OCI-LY1 (cell line): ENCODE data around the gene PRMT9.

Source experiments
- H2AFZ ChIP-seq: fragments of 200-600 bp; sonication (generic), shearing (Covaris generic); 2 replicates; pipeline ENCODE4 v1.6.0; 2014; ENCODE audit warnings: antibody characterized with exemption, mild to moderate bottlenecking, low read length
- H3F3A ChIP-seq: fragments of 200-600 bp; sonication (generic), shearing (Covaris generic); 2 replicates; pipeline ENCODE4 v1.6.0; 2014; ENCODE audit warnings: mild to moderate bottlenecking, antibody characterized with exemption, low read length, moderate library complexity; ENCODE audit not compliant: insufficient read depth
- H3K27ac ChIP-seq: fragments of 200-600 bp; sonication (generic); 2 replicates; pipeline ENCODE4 v1.5.1; 2014; ENCODE audit warnings: low read length, mixed run types, mild to moderate bottlenecking, low read depth; ENCODE audit not compliant: poor library complexity, severe bottlenecking
- H3K27me3 ChIP-seq: fragments of 200-600 bp; sonication (generic); 2 replicates; pipeline ENCODE4 v1.6.0; 2014; ENCODE audit warnings: antibody characterized with exemption, mild to moderate bottlenecking, low read length, moderate library complexity; ENCODE audit not compliant: insufficient read depth
- H3K36me3 ChIP-seq: fragments of 200-600 bp; sonication (generic); 2 replicates; pipeline ENCODE4 v1.6.1; 2014; ENCODE audit warnings: mild to moderate bottlenecking, antibody characterized with exemption, low read length, moderate library complexity, mixed read lengths; ENCODE audit not compliant: insufficient read depth
- H3K4me1 ChIP-seq: fragments of 200-600 bp; sonication (generic); 2 replicates; pipeline ENCODE4 v1.5.1; 2014; ENCODE audit warnings: mild to moderate bottlenecking, low read length, moderate library complexity; ENCODE audit not compliant: insufficient read depth, severe bottlenecking
- H3K4me2 ChIP-seq: fragments of 200-600 bp; sonication (generic), shearing (Covaris generic); 2 replicates; pipeline ENCODE4 v1.6.1; 2014; ENCODE audit warnings: low read length
- H3K4me3 ChIP-seq: fragments of 200-600 bp; sonication (generic); 2 replicates; pipeline ENCODE4 v1.5.1; 2014; ENCODE audit warnings: low read length, low read depth, mild to moderate bottlenecking, mixed read lengths; ENCODE audit not compliant: poor library complexity, severe bottlenecking
- H3K79me2 ChIP-seq: fragments of 200-600 bp; shearing (Covaris generic); 2 replicates; pipeline ENCODE4 v1.6.1; 2016; ENCODE audit warnings: mixed run types, low read length, mixed read lengths; ENCODE audit not compliant: insufficient read depth
- H3K9ac ChIP-seq: fragments of 200-600 bp; sonication (generic), shearing (Covaris generic); 2 replicates; pipeline ENCODE4 v1.6.1; 2014; ENCODE audit warnings: mild to moderate bottlenecking, low read length, mixed read lengths
- H3K9me2 ChIP-seq: fragments of 200-600 bp; sonication (generic), shearing (Covaris generic); 2 replicates; pipeline ENCODE4 v1.6.1; 2014; ENCODE audit warnings: low read depth, mild to moderate bottlenecking, low read length, mixed read lengths
- H3K9me3 ChIP-seq: fragments of 200-600 bp; shearing (Covaris generic); 2 replicates; pipeline ENCODE4 v1.6.1; 2014; ENCODE audit warnings: low read length, mixed read lengths
- H4K20me1 ChIP-seq: fragments of 200-600 bp; sonication (generic), shearing (Covaris generic); 2 replicates; pipeline ENCODE4 v1.6.0; 2016; ENCODE audit warnings: mild to moderate bottlenecking, low read length; ENCODE audit not compliant: insufficient read depth
- EZH2 ChIP-seq: fragments of 200-600 bp; sonication (generic), shearing (Covaris generic); IDR thresholded peaks from 2 replicates; pipeline ENCODE4 v1.8.0; 2017; ENCODE audit warnings: borderline replicate concordance, mixed run types, mild to moderate bottlenecking, antibody characterized with exemption, low read length, moderate library complexity, mixed read lengths
- TF ChIP-seq, protein P1 (sequence below): fragments of 200-600 bp; sonication (generic), shearing (Covaris generic); IDR thresholded peaks from 2 replicates; pipeline ENCODE4 v1.5.1; 2017; ENCODE audit warnings: mild to moderate bottlenecking, antibody characterized with exemption, low read length, moderate library complexity, mixed read lengths

PRMT9 gene

DNA sequence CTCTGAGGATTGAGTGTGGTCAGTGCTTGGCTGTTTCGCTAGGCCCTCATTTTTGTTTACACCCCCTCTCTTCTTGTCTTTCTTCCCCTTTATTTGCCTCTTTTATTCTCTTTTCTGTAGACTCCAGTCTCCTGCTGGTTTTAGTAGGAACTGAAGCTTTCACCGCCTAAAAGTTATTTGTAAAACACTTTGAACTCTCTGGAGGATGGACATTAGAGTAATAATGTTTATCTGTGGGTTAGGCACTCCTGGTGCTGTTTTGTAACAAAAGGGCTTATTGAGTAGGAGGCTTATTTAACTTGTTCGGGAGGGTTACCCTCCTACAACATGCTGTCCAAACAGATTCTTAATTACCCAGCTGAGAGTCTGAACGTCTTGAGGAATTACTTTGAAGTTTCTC lies 46.4 kb upstream of the PRMT9 start:
- Histone ChIP-seq H3K9me3 (no peaks in the 10 kb centered on the region), H3K4me2 (no peak overlapping the region), H2AFZ (no peak overlapping the region), H3K36me3 (no peaks in the 10 kb centered on the region), H3K9me2 (no peaks in the 10 kb centered on the region), H4K20me1 (no peaks in the 10 kb centered on the region), H3K27me3 (peaks cover 5% of the 10 kb centered on the region; the same call in 1 of the 2 replicates), H3F3A (no peaks in the 10 kb centered on the region), H3K4me1 (no peaks in the 10 kb centered on the region), H3K79me2 (no peaks in the 10 kb centered on the region), H3K9ac (no peak overlapping the region), H3K4me3 (no peak overlapping the region), H3K27ac (no peak overlapping the region)
- TF ChIP-seq, protein P1, sequence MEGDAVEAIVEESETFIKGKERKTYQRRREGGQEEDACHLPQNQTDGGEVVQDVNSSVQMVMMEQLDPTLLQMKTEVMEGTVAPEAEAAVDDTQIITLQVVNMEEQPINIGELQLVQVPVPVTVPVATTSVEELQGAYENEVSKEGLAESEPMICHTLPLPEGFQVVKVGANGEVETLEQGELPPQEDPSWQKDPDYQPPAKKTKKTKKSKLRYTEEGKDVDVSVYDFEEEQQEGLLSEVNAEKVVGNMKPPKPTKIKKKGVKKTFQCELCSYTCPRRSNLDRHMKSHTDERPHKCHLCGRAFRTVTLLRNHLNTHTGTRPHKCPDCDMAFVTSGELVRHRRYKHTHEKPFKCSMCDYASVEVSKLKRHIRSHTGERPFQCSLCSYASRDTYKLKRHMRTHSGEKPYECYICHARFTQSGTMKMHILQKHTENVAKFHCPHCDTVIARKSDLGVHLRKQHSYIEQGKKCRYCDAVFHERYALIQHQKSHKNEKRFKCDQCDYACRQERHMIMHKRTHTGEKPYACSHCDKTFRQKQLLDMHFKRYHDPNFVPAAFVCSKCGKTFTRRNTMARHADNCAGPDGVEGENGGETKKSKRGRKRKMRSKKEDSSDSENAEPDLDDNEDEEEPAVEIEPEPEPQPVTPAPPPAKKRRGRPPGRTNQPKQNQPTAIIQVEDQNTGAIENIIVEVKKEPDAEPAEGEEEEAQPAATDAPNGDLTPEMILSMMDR: no peak
- no peak for TF ChIP-seq EZH2

DNA sequence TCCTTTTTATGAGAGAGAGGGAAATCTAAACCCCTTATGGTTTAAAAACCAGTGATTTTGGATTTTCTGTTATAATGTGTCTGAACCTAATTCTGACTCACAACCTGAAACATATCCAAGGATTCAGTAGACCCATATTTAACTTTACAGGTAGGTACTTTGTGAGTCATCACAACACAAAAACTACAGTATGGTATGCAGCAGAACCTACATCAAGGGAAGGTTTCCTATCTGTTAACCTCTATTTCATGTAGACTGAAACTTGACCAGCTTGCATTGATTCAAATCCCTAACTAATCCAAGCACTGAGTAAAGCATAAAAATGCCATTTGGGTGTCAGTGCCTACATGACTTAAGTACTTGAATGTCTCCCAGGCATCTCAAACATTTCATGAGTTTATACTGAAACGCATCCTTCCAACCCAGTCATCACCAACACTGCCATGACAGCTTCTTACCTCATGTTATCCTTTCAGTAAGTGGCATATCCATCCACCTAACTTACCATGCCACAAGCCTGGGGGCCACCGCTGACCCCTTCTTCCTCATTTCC lies 43.6 kb upstream of the PRMT9 start:
- H3K4me1 ChIP-seq: no peaks in the 10 kb centered on the region
- no peak overlapping the region for H3K27ac ChIP-seq
- no peak overlapping the region for H2AFZ ChIP-seq
- no peaks in the 10 kb centered on the region for H3K9me3 ChIP-seq
- no peaks in the 10 kb centered on the region for H3K36me3 ChIP-seq
- no peak overlapping the region for H3K9ac ChIP-seq
- TF ChIP-seq, protein P1: no peak
- no peak for TF ChIP-seq EZH2
- no peaks in the 10 kb centered on the region for H4K20me1 ChIP-seq
- H3F3A ChIP-seq: no peaks in the 10 kb centered on the region
- no peaks in the 10 kb centered on the region; the same call in 1 of the 2 replicates for H3K27me3 ChIP-seq
- H3K79me2 ChIP-seq: no peaks in the 10 kb centered on the region
- H3K4me3 ChIP-seq: no peak overlapping the region
- H3K4me2 ChIP-seq: no peak overlapping the region
- H3K9me2 ChIP-seq: no peaks in the 10 kb centered on the region

DNA sequence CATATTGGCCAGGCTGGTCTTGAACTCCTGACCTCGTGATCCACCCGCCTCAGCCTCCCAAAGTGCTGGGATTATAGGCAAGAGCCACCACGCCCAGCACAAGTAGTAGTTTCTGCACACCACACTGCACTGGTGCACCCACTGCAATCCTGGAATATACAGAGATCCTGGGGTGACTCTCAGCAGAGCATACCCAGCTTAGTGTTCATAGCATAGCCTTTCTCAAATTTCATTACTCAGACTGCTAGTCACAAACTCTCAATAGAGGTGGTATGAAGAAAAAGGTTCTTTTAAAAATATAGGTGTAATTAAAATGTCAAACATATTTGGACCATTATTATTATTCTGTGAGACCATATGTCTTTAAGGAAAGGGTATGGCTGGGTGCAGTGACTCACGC lies 41.7 kb upstream of the PRMT9 start:
- no peak overlapping the region for H3K9ac ChIP-seq
- no peak overlapping the region for H3K4me2 ChIP-seq
- no peaks in the 10 kb centered on the region for H3F3A ChIP-seq
- H3K27me3 ChIP-seq: no peaks in the 10 kb centered on the region; the same call in 1 of the 2 replicates
- H3K36me3 ChIP-seq: no peaks in the 10 kb centered on the region
- TF ChIP-seq EZH2: no peak
- TF ChIP-seq, protein P1: no peak
- H3K4me1 ChIP-seq: no peaks in the 10 kb centered on the region
- H4K20me1 ChIP-seq: no peaks in the 10 kb centered on the region
- no peaks in the 10 kb centered on the region for H3K9me2 ChIP-seq
- H3K9me3 ChIP-seq: no peaks in the 10 kb centered on the region
- H3K4me3 ChIP-seq: no peak overlapping the region
- no peak overlapping the region for H2AFZ ChIP-seq
- no peaks in the 10 kb centered on the region for H3K79me2 ChIP-seq
- H3K27ac ChIP-seq: no peak overlapping the region
